Liver (tissue), 9 donors: ENCODE results near the gene SIGLECL1. TPM values are rescaled to one million over a fixed set of nuclear protein-coding genes. Genes with fewer than 3 reads are reported as not detected.

Experiments
- DNase-seq: peaks from one replicate; pipeline ENCODE4 v3.0.0-alpha.2; 2017; ENCODE audit warnings: low spot score
- H3K27ac ChIP-seq, 2 donors: one replicate each; pipeline ENCODE4 v1.7.0; 2013; ENCODE audit warnings: inconsistent platforms in 2 of 2, low read length in 2 of 2, control low read depth in 1 of 2, low read depth in 1 of 2, mild to moderate bottlenecking in 1 of 2
- H3K27me3 ChIP-seq, 4 donors: one replicate each; pipeline versions ENCODE4 v1.6.1 to v1.7.0; 2013; ENCODE audit warnings: low read length in 3 of 4, inconsistent platforms in 1 of 4, mild to moderate bottlenecking in 1 of 4, moderate library complexity in 1 of 4; ENCODE audit not compliant: control insufficient read depth in 4 of 4, insufficient read depth in 4 of 4
- H3K36me3 ChIP-seq, 4 donors: one replicate each; pipeline versions ENCODE4 v1.6.1 to v1.7.0; 2013; ENCODE audit warnings: low read length in 3 of 4, mild to moderate bottlenecking in 3 of 4, low read depth in 1 of 4, moderate library complexity in 1 of 4; ENCODE audit not compliant: control insufficient read depth in 4 of 4, insufficient read depth in 3 of 4
- H3K4me1 ChIP-seq, 4 donors: one replicate each; pipeline versions ENCODE4 v1.6.1 to v1.7.0; 2013; ENCODE audit warnings: low read length in 3 of 4, mild to moderate bottlenecking in 3 of 4, moderate library complexity in 1 of 4; ENCODE audit not compliant: control insufficient read depth in 4 of 4, insufficient read depth in 4 of 4
- H3K4me3 ChIP-seq, 3 donors: one replicate each; pipeline versions ENCODE4 v1.6.1 to v1.7.0; 2013; ENCODE audit warnings: low read length in 3 of 3, control low read depth in 1 of 3, low read depth in 1 of 3, mild to moderate bottlenecking in 1 of 3
- H3K9ac ChIP-seq, 2 donors: one replicate each; pipeline ENCODE4 v1.7.0; 2013; ENCODE audit warnings: low read length in 2 of 2, mild to moderate bottlenecking in 2 of 2, moderate library complexity in 2 of 2, control low read depth in 1 of 2, low read depth in 1 of 2
- H3K9me3 ChIP-seq, 4 donors: one replicate each; pipeline versions ENCODE4 v1.6.1 to v1.7.0; 2013; ENCODE audit warnings: low read length in 3 of 4; ENCODE audit not compliant: control insufficient read depth in 4 of 4
- EGR1 ChIP-seq, 2 donors: IDR thresholded peaks; 2 replicates each; pipeline ENCODE4 v1.6.1; 2016 to 2018; ENCODE audit warnings: antibody characterized with exemption in 2 of 2, low read depth in 2 of 2
- FOXA1 ChIP-seq: IDR thresholded peaks from 2 replicates; pipeline ENCODE4 v1.6.1; 2016; ENCODE audit warnings: antibody characterized with exemption
- FOXA2 ChIP-seq: IDR thresholded peaks from 2 replicates; pipeline ENCODE4 v1.6.1; 2016; ENCODE audit warnings: antibody characterized with exemption
- HNF4A ChIP-seq, 2 donors: conservative IDR thresholded peaks; 2 replicates each; pipeline ENCODE4 v1.6.1; 2016; ENCODE audit warnings: antibody characterized with exemption in 2 of 2, mild to moderate bottlenecking in 2 of 2
- HNF4G ChIP-seq: IDR thresholded peaks from 2 replicates; pipeline ENCODE4 v1.6.1; 2016; ENCODE audit warnings: antibody characterized with exemption
- JUND ChIP-seq, 2 donors: IDR thresholded peaks; 2 replicates each; pipeline ENCODE4 v1.6.1; 2016; ENCODE audit warnings: antibody characterized with exemption in 2 of 2
- NR2F2 ChIP-seq: IDR thresholded peaks from 2 replicates; pipeline ENCODE4 v1.6.1; 2016; ENCODE audit warnings: antibody characterized with exemption
- RXRA ChIP-seq, 2 donors: IDR thresholded peaks; 2 replicates each; pipeline ENCODE4 v1.6.1; 2017 to 2018; ENCODE audit warnings: antibody characterized with exemption in 2 of 2, mild to moderate bottlenecking in 1 of 2
- YY1 ChIP-seq: IDR thresholded peaks from 2 replicates; pipeline ENCODE4 v1.6.1; 2016; ENCODE audit warnings: antibody characterized with exemption, mild to moderate bottlenecking
- WGBS: extraction: QIAGEN DNeasy Blood & Tissue Kit; methylation state at CpG from one replicate; pipeline ENCODE4 v1.1.7; 2013; 5-methylcytosine and 5-hydroxymethylcytosine counted together
- polyA plus RNA-seq, 2 donors: library from polyadenylated mRNA; stranded (reverse) in 1 of 2; unstranded in 1 of 2; fragments of 200-250 nt in 1 of 2; fragments of >200 nt in 1 of 2; fragmentation: Nextera tagmentation in 1 of 2; extraction: Ambion mirVana in 1 of 2; gene quantifications; one replicate each; pipeline versions ENCODE4 v1.2.1 to v1.2.3, GENCODE V29; 2013 to 2015
- total RNA-seq, 2 donors: library from RNA; depleted of rRNA; stranded (reverse); fragments of >200 nt; gene quantifications; one replicate each; pipeline ENCODE4 v1.2.3, GENCODE V29; 2014
- TF ChIP-seq, protein P1 (sequence below): IDR thresholded peaks from 2 replicates; pipeline ENCODE4 v1.6.1; 2016; ENCODE audit warnings: antibody characterized with exemption, mild to moderate bottlenecking
- TF ChIP-seq, protein P2 (sequence below): IDR thresholded peaks from 2 replicates; pipeline ENCODE4 v1.6.1; 2016; ENCODE audit warnings: antibody characterized with exemption
- TF ChIP-seq, protein P3 (sequence below): IDR thresholded peaks from 2 replicates; pipeline ENCODE4 v1.6.1; 2016; ENCODE audit warnings: antibody characterized with exemption
- TF ChIP-seq, protein P4 (sequence below): fragments of 150-350 bp; IDR thresholded peaks from 2 replicates; pipeline ENCODE4 v1.5.1; 2017; ENCODE audit warnings: improper control_type of control experiment, low read depth, low read length; ENCODE audit not compliant: missing input control
- donor health status: healthy.
- donor health status: healthy.
- donor health status: healthy.
- donor health status: healthy.
- donor health status: healthy.

Gene SIGLECL1
- total and polyA plus RNA-seq, 4 donors, result 0.05 TPM; not detected in 3

DNA sequence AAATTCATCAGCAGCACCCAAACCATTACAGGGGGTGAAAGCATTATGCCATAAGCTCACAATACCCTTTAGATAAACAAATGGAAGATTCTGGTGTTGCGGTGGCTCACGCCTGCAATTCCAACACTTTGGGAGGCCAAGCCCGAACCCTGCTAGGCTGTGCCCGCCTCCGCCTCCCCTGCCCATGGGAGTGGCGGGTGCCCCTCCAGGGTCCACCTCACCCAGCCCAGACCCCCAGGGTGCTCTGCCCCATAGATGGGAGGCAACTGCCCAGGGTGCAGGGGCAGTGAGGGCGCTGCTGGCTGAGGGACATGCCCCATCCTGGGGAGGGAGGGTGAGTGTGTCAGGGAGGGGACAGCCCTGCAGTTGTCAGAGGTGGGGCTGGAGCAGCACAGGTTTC lies 10.0 kb upstream of the SIGLECL1 start:
- Histone ChIP-seq H3K27ac (no peak overlapping the region), H3K9ac (no peak overlapping the region), H3K9me3 (no peaks in the 10 kb centered on the region), H3K36me3 (no peaks in the 10 kb centered on the region), H3K4me1 (no peaks in the 10 kb centered on the region), H3K4me3 (no peak overlapping the region), H3K27me3 (no peaks in the 10 kb centered on the region)
- 87% methylated on average over 7 of the region's 7 CpGs for whole genome bisulfite sequencing
- no peak for DNase-seq
- TF ChIP-seq, protein P1, sequence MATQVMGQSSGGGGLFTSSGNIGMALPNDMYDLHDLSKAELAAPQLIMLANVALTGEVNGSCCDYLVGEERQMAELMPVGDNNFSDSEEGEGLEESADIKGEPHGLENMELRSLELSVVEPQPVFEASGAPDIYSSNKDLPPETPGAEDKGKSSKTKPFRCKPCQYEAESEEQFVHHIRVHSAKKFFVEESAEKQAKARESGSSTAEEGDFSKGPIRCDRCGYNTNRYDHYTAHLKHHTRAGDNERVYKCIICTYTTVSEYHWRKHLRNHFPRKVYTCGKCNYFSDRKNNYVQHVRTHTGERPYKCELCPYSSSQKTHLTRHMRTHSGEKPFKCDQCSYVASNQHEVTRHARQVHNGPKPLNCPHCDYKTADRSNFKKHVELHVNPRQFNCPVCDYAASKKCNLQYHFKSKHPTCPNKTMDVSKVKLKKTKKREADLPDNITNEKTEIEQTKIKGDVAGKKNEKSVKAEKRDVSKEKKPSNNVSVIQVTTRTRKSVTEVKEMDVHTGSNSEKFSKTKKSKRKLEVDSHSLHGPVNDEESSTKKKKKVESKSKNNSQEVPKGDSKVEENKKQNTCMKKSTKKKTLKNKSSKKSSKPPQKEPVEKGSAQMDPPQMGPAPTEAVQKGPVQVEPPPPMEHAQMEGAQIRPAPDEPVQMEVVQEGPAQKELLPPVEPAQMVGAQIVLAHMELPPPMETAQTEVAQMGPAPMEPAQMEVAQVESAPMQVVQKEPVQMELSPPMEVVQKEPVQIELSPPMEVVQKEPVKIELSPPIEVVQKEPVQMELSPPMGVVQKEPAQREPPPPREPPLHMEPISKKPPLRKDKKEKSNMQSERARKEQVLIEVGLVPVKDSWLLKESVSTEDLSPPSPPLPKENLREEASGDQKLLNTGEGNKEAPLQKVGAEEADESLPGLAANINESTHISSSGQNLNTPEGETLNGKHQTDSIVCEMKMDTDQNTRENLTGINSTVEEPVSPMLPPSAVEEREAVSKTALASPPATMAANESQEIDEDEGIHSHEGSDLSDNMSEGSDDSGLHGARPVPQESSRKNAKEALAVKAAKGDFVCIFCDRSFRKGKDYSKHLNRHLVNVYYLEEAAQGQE, result no peak
- TF ChIP-seq HNF4G (no peak), NR2F2 (no peak), HNF4A (conservative IDR thresholded peaks at IDR 0.05) (no peak)

DNA sequence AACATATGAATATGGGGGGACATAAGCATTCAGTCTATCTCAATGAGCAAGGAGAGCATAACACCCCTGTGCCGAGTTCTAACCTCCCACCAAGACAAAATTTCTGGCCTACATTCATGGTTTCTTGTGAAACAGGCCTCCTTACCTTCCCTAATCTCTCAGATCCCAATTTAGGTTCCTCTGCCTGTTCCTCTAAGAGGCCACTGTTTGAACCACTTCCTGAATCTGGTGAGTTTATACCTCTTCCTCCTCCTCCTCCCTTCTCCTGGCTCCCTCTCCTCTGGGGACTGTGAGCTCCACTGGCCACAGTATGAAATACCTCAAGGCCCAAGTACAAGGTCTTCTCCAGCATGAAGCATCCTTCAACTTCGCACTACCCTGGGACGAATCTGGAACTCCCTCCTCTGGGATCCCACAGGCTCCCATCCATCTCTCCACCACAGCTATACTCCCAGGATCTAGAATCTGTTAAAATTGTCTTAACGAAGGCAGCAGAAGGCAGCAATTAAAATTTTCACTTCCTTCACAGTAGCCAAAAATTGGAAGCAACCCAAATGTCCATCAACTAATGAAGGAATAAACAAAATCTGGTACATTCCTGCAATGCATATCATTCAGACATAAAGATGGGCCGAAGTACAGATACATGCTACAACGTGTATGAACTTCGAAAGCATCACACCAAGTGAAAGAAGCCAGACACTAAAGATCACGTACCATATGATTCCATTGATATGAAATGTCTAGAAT lies 7.8 kb upstream of the SIGLECL1 start:
- Histone ChIP-seq H3K4me3 (no peak overlapping the region), H3K36me3 (no peaks in the 10 kb centered on the region), H3K27ac (no peak overlapping the region), H3K4me1 (no peaks in the 10 kb centered on the region), H3K9ac (no peak overlapping the region), H3K27me3 (no peaks in the 10 kb centered on the region), H3K9me3 (no peaks in the 10 kb centered on the region)
- WGBS, result 67% methylated on average over 8 of the region's 8 CpGs
- TF ChIP-seq, protein P2, sequence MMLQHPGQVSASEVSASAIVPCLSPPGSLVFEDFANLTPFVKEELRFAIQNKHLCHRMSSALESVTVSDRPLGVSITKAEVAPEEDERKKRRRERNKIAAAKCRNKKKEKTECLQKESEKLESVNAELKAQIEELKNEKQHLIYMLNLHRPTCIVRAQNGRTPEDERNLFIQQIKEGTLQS, result no peak
- TF ChIP-seq, protein P3, sequence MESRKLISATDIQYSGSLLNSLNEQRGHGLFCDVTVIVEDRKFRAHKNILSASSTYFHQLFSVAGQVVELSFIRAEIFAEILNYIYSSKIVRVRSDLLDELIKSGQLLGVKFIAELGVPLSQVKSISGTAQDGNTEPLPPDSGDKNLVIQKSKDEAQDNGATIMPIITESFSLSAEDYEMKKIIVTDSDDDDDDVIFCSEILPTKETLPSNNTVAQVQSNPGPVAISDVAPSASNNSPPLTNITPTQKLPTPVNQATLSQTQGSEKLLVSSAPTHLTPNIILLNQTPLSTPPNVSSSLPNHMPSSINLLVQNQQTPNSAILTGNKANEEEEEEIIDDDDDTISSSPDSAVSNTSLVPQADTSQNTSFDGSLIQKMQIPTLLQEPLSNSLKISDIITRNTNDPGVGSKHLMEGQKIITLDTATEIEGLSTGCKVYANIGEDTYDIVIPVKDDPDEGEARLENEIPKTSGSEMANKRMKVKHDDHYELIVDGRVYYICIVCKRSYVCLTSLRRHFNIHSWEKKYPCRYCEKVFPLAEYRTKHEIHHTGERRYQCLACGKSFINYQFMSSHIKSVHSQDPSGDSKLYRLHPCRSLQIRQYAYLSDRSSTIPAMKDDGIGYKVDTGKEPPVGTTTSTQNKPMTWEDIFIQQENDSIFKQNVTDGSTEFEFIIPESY, result no peak
- TF ChIP-seq FOXA1 (no peak), JUND (IDR thresholded peaks at IDR 0.05) (no peak), FOXA2 (no peak), RXRA (IDR thresholded peaks at IDR 0.05) (no peak), EGR1 (IDR thresholded peaks at IDR 0.05; ENCODE audit: low read depth in 2 of 2) (no peak), YY1 (no peak), HNF4A (conservative IDR thresholded peaks at IDR 0.05) (no peak)
- TF ChIP-seq, protein P4, sequence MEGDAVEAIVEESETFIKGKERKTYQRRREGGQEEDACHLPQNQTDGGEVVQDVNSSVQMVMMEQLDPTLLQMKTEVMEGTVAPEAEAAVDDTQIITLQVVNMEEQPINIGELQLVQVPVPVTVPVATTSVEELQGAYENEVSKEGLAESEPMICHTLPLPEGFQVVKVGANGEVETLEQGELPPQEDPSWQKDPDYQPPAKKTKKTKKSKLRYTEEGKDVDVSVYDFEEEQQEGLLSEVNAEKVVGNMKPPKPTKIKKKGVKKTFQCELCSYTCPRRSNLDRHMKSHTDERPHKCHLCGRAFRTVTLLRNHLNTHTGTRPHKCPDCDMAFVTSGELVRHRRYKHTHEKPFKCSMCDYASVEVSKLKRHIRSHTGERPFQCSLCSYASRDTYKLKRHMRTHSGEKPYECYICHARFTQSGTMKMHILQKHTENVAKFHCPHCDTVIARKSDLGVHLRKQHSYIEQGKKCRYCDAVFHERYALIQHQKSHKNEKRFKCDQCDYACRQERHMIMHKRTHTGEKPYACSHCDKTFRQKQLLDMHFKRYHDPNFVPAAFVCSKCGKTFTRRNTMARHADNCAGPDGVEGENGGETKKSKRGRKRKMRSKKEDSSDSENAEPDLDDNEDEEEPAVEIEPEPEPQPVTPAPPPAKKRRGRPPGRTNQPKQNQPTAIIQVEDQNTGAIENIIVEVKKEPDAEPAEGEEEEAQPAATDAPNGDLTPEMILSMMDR, result no peak
- no peak for DNase-seq
